Activated T-cell treated with anti-CD3 and anti-CD28 coated beads, Interleukin-2, amount 50 U/mL, for 4 hours (primary cell): ENCODE data around the gene PPP1CC. TPM values are rescaled to one million over a fixed set of nuclear protein-coding genes. Genes with fewer than 3 reads are reported as not detected.
"Not testable (repeated sequence)": the region's sequence is repeated elsewhere in the genome, so short reads cannot be mapped to it uniquely, and the experiment has no call there.

ENCODE experiments used
- ATAC-seq, 2 donors: fragments of 200-7000 bp; cut with Tn5 transposase; one replicate each; pipeline ENCODE4 v1.10.0; 2021
- DNase-seq: peaks from one replicate; pipeline ENCODE4 v3.0.0-alpha.2; 2020
- H3K27me3 Mint-ChIP-seq: one replicate; pipeline ENCODE4 v1.8.0; 2021; ENCODE audit warnings: low read depth, mixed read lengths
- H3K36me3 Mint-ChIP-seq: one replicate; pipeline ENCODE4 v1.8.0; 2022; ENCODE audit warnings: mixed read lengths; ENCODE audit not compliant: insufficient read depth
- H3K4me1 Mint-ChIP-seq: one replicate; pipeline ENCODE4 v1.8.0; 2021; ENCODE audit warnings: low read depth, mixed read lengths
- H3K4me3 Mint-ChIP-seq: one replicate; pipeline ENCODE4 v1.8.0; 2021; ENCODE audit warnings: mild to moderate bottlenecking, moderate library complexity, mixed read lengths
- H3K9me3 Mint-ChIP-seq: one replicate; pipeline ENCODE4 v1.8.0; 2021; ENCODE audit warnings: mixed read lengths
- total RNA-seq, 3 donors: library from RNA; stranded (reverse); gene quantifications; one replicate each; pipeline ENCODE4 v1.2.1, GENCODE V29; 2021

Gene PPP1CC
- total RNA-seq, 3 donors from 2014 or later, result 345 to 413 (median 354) TPM

DNA sequence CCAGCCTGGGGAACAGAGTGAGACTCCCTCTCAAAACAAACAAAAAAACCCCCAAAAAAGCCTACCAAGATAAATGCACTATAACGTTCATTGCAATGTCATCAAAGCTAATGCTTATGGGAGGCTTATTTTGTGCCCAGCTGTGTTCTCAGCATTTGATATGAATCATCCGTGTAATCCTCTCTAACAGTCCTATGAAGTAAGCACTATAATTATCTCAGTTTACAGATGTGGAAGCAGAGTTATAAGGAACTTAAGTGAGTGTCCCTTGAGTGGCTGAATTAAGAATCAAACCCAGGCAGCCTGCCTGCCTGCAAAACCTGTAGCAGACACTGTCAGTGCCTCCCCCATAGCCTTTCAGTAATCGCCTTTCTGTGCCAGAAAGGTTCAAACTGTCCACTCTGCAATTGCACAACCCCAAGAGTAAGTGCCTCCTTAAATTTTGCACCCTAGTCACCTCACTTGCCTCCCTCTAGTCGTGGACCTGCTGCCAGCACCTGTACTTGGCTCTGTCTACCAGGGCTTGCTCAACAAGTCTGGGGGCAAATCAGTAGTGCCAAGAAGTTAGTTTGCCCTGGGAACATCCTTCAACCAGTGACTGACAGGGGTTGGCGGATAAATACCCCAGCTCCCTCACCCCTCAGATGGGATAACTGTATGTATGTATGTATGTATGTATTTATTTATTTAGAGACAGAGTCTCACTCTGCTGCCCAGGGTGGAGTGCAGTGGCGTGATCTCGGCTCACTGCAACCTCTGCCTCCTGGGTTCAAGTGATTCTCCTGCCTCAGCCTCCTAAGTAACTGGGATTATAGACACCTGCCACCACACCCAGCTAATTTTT lies 23.8 kb upstream of the PPP1CC start:
- Mint-ChIP-seq H3K4me3 (no peak overlapping the region), H3K27me3 (no peaks in the 10 kb centered on the region), H3K9me3 (no peaks in the 10 kb centered on the region), H3K4me1 (peaks cover 8% of the 10 kb centered on the region), H3K36me3 (no peaks in the 10 kb centered on the region)
- ATAC-seq (no peak), DNase-seq (no peak)

GRCh38 chr12:110765572-110765971 lies 22.9 kb upstream of the PPP1CC start:
- H3K36me3 Mint-ChIP-seq, H3K4me3 Mint-ChIP-seq, ATAC-seq, H3K9me3 Mint-ChIP-seq, H3K4me1 Mint-ChIP-seq, DNase-seq, H3K27me3 Mint-ChIP-seq: not testable (repeated sequence)

DNA sequence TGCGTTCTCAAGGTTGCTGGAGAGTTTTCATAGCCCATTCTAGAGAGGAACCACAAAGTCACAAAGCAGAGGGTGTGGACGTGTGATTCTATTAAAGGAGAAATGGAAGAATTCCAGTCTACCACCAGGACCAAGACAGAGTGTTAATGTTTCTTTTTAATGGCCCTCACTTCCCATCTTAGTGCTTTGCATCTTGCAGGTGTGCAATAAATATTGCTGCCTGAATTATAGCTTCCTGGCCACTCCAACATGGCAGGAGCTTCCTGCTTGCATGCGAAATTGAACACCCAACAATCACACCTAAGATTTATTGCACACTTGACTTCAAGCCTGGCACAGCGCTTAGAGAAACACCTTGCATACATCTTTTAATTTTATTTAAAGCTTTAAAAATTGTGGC lies 22.4 kb upstream of the PPP1CC start:
- DNase-seq (no peak), ATAC-seq (no peak)
- Mint-ChIP-seq H3K36me3 (no peaks in the 10 kb centered on the region), H3K4me1 (peaks cover 9% of the 10 kb centered on the region), H3K4me3 (no peak overlapping the region), H3K9me3 (no peaks in the 10 kb centered on the region), H3K27me3 (no peaks in the 10 kb centered on the region)

DNA sequence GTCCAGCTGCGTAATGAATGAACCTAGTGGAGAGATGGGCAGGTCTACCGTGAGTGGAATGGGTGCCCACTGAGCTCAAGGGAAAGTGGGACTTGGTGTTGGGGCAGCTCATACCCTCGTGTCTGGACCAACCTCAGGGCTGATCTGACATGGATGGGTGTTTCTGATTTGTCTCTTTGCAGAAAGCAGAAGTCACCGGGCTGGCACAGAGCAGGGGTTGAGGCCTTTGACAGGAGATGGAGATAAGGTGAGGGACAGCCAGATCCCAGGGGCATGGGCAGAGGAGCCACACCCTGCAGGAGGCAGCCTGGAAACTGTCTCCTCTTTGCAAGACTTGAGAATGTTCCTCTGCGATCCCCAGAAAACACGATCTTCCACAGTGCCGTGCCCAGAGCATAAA lies 20.9 kb upstream of the PPP1CC start:
- H3K36me3 Mint-ChIP-seq, result no peaks in the 10 kb centered on the region
- H3K27me3 Mint-ChIP-seq, result no peaks in the 10 kb centered on the region
- peaks cover 10% of the 10 kb centered on the region for H3K4me1 Mint-ChIP-seq
- H3K4me3 Mint-ChIP-seq, result no peak overlapping the region
- no peak for DNase-seq
- no peak for ATAC-seq
- no peaks in the 10 kb centered on the region for H3K9me3 Mint-ChIP-seq

GRCh38 chr12:110762891-110763290 lies 20.2 kb upstream of the PPP1CC start:
- no peak overlapping the region for H3K4me3 Mint-ChIP-seq
- no peaks in the 10 kb centered on the region for H3K27me3 Mint-ChIP-seq
- no peaks in the 10 kb centered on the region for H3K9me3 Mint-ChIP-seq
- ATAC-seq, result peak; percentile 48 to 66
- H3K36me3 Mint-ChIP-seq, result no peaks in the 10 kb centered on the region
- no peak for DNase-seq
- H3K4me1 Mint-ChIP-seq, result peaks cover 10% of the 10 kb centered on the region

DNA sequence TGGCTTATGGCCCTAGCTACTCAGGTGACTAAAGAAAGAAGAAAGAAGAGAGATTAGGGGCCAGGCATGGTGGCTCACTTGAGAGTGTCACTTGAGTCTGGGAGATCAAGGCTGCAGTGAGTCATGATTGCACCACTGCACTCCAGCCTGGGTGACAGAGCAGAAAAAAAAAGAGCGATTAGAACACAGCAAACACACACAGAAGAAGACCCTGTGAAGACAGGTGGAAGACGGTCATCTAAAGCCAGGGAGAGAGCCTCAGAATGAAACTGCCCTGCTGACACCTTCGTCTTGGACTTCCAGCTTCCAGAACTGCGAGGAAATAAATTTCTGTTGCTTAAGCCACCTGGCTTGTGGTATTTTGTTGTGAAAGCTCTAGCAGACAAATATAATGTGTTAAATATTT lies 17.5 kb upstream of the PPP1CC start:
- ATAC-seq (peak; percentile 88 to 89), DNase-seq (no peak)
- peaks cover 16% of the 10 kb centered on the region for H3K4me1 Mint-ChIP-seq
- no peak overlapping the region for H3K4me3 Mint-ChIP-seq
- H3K27me3 Mint-ChIP-seq, result no peaks in the 10 kb centered on the region
- no peaks in the 10 kb centered on the region for H3K9me3 Mint-ChIP-seq
- H3K36me3 Mint-ChIP-seq, result no peaks in the 10 kb centered on the region

GRCh38 chr12:110758922-110759321 lies 16.2 kb upstream of the PPP1CC start:
- Mint-ChIP-seq H3K27me3 (no peaks in the 10 kb centered on the region), H3K36me3 (no peaks in the 10 kb centered on the region), H3K4me3 (no peak overlapping the region), H3K4me1 (peaks cover 16% of the 10 kb centered on the region), H3K9me3 (no peaks in the 10 kb centered on the region)
- no peak for ATAC-seq
- no peak for DNase-seq

DNA sequence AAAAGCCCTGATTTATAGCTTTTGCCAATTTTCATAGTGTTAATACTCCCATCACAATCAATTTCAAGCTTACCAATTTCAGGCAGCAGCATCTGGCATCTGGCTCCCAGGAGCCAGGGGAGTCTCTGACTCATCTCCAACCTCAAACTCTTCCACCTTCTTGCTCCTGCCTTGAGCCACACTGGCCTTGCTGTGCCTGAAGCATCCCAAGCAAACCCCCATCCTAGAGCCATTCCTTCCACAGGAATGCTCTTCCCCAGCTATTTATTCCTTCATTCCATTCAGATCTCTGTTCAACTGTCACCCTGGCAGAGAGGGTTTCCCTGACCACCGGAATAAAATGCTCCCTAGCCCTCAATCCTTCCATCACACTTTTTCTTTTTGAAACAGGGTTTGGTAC lies 13.9 kb upstream of the PPP1CC start:
- no peak for ATAC-seq
- DNase-seq, result no peak
- peaks cover 11% of the 10 kb centered on the region for H3K4me1 Mint-ChIP-seq
- H3K4me3 Mint-ChIP-seq, result no peak overlapping the region
- H3K36me3 Mint-ChIP-seq, result no peaks in the 10 kb centered on the region
- H3K27me3 Mint-ChIP-seq, result no peaks in the 10 kb centered on the region
- no peaks in the 10 kb centered on the region for H3K9me3 Mint-ChIP-seq

DNA sequence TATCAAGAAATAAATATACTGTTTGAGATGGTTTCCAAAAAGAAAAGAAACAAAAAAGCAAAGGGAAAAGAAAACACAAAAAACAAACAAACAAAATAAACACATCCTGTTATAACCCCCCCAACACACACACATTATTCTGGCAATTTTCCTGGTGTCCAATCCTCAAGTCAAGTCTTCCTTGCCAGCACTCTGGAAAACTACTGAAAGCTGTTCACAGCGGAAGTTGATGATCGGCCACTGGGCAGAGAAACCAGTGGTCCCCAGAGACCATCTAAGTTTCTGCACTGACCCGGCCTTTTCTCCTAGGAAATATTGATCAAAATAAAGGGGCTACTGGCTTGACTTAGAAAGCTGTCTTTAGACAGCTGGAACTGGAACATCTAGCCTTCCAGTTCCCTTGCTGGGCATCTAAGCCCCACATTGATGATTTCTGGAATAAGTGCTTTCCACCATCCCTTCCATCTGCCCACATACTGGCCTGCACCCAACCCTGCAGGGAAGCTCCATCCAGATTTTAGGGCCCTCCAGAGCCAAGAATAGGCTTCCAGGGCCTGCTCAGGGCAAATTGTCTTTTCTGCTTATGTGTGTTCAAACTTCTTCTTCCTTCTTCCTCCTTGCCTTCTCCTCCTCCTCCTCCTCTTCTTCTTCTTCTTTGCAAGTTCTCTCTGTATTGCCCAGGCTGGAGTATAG lies 11.6 kb upstream of the PPP1CC start:
- H3K27me3 Mint-ChIP-seq, result no peaks in the 10 kb centered on the region
- peaks cover 7% of the 10 kb centered on the region for H3K4me1 Mint-ChIP-seq
- H3K4me3 Mint-ChIP-seq, result no peak overlapping the region
- DNase-seq, result no peak
- ATAC-seq, result no peak
- no peaks in the 10 kb centered on the region for H3K36me3 Mint-ChIP-seq
- no peaks in the 10 kb centered on the region for H3K9me3 Mint-ChIP-seq

DNA sequence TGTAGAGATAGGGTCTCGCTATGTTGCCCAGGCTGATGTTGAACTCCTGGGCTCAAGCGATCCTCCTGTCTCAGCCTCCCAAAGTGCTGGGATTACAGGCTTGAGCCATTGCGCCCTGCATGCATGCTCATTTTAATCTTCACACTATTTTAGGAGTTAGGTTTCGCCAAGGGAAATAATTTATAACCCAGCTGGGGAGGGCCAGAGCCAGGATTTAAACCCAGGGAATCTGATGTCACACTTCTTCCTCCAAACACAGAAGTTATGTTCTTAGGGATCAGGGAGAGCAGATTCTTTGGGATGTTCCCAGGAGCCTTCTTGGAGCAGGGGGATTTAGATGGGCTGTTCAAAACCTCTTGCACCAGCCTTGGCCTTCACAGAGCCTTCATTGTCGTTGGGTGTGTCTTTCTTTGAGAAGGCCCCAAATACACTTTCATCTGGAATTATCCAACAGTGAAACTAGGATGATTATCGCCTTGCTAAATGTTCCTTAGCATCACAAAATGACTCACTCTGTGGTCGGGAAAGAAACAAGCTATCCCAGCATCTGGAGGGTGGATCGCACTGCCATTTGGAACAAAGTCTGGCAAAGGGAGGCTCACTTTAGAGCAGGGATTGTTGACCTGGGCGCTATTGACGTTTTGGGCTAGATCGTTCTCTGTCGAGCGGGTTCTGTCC lies 8.2 kb upstream of the PPP1CC start:
- ATAC-seq (no peak), DNase-seq (no peak)
- no peaks in the 10 kb centered on the region for H3K9me3 Mint-ChIP-seq
- no peaks in the 10 kb centered on the region for H3K36me3 Mint-ChIP-seq
- no peaks in the 10 kb centered on the region for H3K4me1 Mint-ChIP-seq
- H3K4me3 Mint-ChIP-seq, result no peak overlapping the region
- H3K27me3 Mint-ChIP-seq, result no peaks in the 10 kb centered on the region

- Mint-ChIP-seq H3K36me3 (peaks cover under 1% of the 10 kb centered on the region), H3K4me1 (peaks cover 13% of the 10 kb centered on the region), H3K4me3 (no peak overlapping the region), H3K9me3 (no peaks in the 10 kb centered on the region), H3K27me3 (no peaks in the 10 kb centered on the region)
- no peak for DNase-seq
- no peak for ATAC-seq
Observed at GRCh38 chr12:110746550-110746949, 3.9 kb upstream of the PPP1CC start.

DNA sequence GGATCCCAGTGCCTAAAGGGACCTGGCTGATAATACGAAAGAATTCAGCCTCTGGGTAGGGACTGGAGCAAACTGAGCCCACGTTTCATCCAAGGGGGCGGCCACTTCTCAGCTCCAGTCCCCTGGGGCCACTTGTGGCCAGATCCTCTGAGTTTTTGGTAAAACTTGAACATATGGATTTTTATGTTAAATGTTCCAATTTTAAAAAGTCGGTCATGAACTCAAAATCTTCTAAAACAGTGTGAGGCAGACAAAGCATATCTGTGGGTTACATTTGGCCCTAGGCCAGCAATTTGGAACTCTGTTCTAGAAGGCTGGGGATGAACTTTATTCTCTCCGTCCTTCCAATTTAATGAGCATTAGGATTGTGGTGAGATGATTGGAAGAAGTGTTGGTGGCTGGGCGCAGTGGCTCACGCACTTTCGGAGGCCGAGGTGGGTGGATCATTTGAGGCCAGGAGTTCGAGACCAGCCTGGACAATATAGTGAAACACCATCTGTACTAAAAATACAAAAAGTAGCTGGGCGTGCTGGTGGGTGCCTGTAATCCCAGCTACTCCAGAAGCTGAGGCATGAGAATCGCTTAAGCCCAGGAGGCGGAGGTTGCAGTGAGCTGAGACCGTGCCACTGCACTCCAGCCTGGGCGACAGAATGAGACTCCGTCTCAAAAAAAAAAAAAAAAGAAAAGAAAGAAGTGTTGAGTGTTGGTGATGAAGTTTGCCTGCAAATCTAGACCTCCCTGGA lies 3.0 kb upstream of the PPP1CC start:
- no peaks in the 10 kb centered on the region for H3K9me3 Mint-ChIP-seq
- H3K36me3 Mint-ChIP-seq, result peaks cover 7% of the 10 kb centered on the region
- H3K27me3 Mint-ChIP-seq, result no peaks in the 10 kb centered on the region
- H3K4me3 Mint-ChIP-seq, result no peak overlapping the region
- peaks cover 16% of the 10 kb centered on the region for H3K4me1 Mint-ChIP-seq
- no peak for ATAC-seq
- no peak for DNase-seq

GRCh38 chr12:110744601-110745264 lies 2.0 kb upstream of the PPP1CC start:
- no peak for ATAC-seq
- no peak for DNase-seq
- peaks cover 11% of the 10 kb centered on the region for H3K36me3 Mint-ChIP-seq
- no peaks in the 10 kb centered on the region for H3K9me3 Mint-ChIP-seq
- H3K4me3 Mint-ChIP-seq, result no peak overlapping the region
- H3K27me3 Mint-ChIP-seq, result no peaks in the 10 kb centered on the region
- peaks cover 24% of the 10 kb centered on the region for H3K4me1 Mint-ChIP-seq

DNA sequence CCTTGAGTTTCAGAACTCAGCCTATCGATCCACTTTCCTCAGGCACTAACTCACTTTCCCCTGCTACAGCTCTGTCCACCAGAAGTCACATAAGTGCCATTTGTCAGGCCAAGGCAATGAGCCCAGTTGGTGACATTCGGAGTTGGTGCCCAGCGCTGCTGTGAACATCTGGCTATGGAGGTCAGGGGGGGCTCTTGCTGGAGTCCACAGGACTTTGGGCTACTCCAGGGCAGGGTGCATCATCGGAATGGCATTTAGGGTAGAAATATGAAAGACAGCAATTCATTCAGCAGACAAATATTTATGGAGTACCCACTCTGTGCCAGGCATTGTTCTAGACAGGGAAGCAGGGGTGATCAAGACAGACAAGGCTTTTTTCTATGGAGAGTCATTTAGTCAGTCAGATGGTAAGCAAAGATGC lies 1.5 kb upstream of the PPP1CC start:
- no peaks in the 10 kb centered on the region for H3K9me3 Mint-ChIP-seq
- peaks cover 30% of the 10 kb centered on the region for H3K4me1 Mint-ChIP-seq
- H3K36me3 Mint-ChIP-seq, result peaks cover 14% of the 10 kb centered on the region
- ATAC-seq (no peak), DNase-seq (no peak)
- peak overlapping the region; percentile 100 for H3K4me3 Mint-ChIP-seq
- no peaks in the 10 kb centered on the region for H3K27me3 Mint-ChIP-seq
